Epithelial cell of proximal tubule (primary cell): ENCODE results near the gene STK24. TPM values are rescaled to one million over a fixed set of nuclear protein-coding genes. Genes with fewer than 3 reads are reported as not detected.

Experiments used
- DNase-seq: peaks from one replicate; pipeline ENCODE4 v3.0.0-alpha.2; 2011; ENCODE audit warnings: low read depth
- H3K4me3 ChIP-seq: 2 replicates; pipeline ENCODE4 v1.5.1; 2011; ENCODE audit warnings: low read depth, mild to moderate bottlenecking, low read length
- CTCF ChIP-seq: conservative IDR thresholded peaks from 2 replicates; pipeline ENCODE4 v1.5.1; 2012; ENCODE audit warnings: low read depth, mild to moderate bottlenecking, low read length
- total RNA-seq: library from RNA; depleted of rRNA; stranded (reverse); fragments of >200 nt; gene quantifications from 2 replicates; pipeline ENCODE4 v1.2.3, GENCODE V29; 2015

STK24 gene
- total RNA-seq, 1 donor from 2014 or later = 115 TPM

DNA sequence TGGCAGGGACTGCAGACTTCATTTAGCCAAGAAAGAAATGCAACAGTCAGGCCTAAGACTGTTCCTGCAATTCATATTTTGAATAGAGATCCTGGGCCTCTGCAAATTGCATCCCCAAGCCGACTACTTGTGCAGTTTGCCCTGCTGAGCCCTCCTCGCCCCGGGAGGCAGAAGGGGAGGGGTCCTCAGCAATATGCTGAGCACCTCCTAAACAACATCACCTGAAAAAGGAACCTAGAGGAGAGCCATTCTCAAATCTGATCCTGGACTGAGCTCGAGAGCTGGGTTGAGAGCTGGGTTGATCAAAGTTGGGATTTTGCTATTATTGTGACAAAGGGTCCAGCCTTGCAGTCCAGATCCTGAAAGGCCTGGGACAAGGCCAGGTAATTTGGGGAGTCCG is 129.8 kb downstream of the STK24 start:
- no peak for DNase-seq
- no peak overlapping the region for H3K4me3 ChIP-seq
- no peak for TF ChIP-seq CTCF

DNA sequence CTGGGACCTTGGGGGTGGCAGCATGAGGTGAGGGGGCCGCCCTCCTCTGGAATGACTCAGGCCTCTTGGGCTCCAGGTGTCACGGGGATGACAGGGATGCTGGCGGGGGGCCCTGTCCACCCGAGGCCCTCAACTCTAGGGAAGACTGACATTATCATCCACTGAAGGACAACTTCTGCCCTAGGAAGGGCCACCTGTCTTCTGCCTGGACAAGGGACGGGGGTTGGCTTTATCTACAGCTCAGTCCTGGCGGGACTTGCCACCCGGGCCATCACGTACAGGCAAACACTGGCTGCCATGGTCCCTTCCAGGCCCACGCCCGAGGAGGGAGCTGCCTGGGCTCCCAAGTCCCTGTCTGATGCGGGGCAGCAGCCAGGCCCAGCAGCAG is 130.7 kb downstream of the STK24 start:
- no peak overlapping the region for H3K4me3 ChIP-seq
- no peak for DNase-seq
- no peak for TF ChIP-seq CTCF

- TF ChIP-seq CTCF = peak; percentile 87
- no peak for DNase-seq
- no peak overlapping the region for H3K4me3 ChIP-seq
These were observed 131.3 kb downstream of the STK24 start for GRCh38 chr13:98445340-98446233.

GRCh38 chr13:98444381-98444780 is 132.5 kb downstream of the STK24 start:
- TF ChIP-seq CTCF = no peak
- no peak for DNase-seq
- H3K4me3 ChIP-seq = no peak overlapping the region

GRCh38 chr13:98443800-98444325 is 133.0 kb downstream of the STK24 start:
- no peak for TF ChIP-seq CTCF
- DNase-seq = no peak
- no peak overlapping the region for H3K4me3 ChIP-seq

- no peak for TF ChIP-seq CTCF
- peak; percentile 22 for DNase-seq
These were observed 133.6 kb downstream of the STK24 start for GRCh38 chr13:98443329-98443728.

More at GRCh38 chr13:98443329-98443728, 133.6 kb downstream of the STK24 start:
- H3K4me3 ChIP-seq = no peak overlapping the region
